A673 (cell line): Measurements from ENCODE around the gene CNOT2. TPM values are rescaled to one million over a fixed set of nuclear protein-coding genes. Genes with fewer than 3 reads are reported as not detected.

ENCODE experiments used
- BruUV-seq: library from RNA; stranded (reverse); fragments of 400-500 nt; replicated peaks from 2 replicates; lab custom pipeline; 2021; lab: Mats Ljungman, UMichigan
- CTCF ChIA-PET: fragments of 300-600 bp; sonication (Branson Sonifier 250); formaldehyde crosslinking; loops from one replicate; lab custom pipeline; 2022; ENCODE audit warnings: antibody characterized with exemption; lab: Charles Lee
- POLR2A ChIA-PET: fragments of 300-600 bp; sonication (Branson Sonifier 250); formaldehyde crosslinking; loops from one replicate; lab custom pipeline; 2022; ENCODE audit warnings: antibody characterized with exemption; ENCODE audit not compliant: low non-redundant PET; lab: Charles Lee
- DNase-seq: peaks from one replicate; pipeline ENCODE4 v3.0.0-alpha.2; 2015; ENCODE audit warnings: low spot score
- H3K27ac ChIP-seq: fragments of 200-600 bp; sonication (generic); 2 replicates; pipeline ENCODE4 v1.5.1; 2016; ENCODE audit warnings: mixed run types, low read depth, mild to moderate bottlenecking, mixed read lengths, antibody characterized with exemption, low read length; ENCODE audit not compliant: poor library complexity, severe bottlenecking
- H3K27me3 ChIP-seq: fragments of 200-600 bp; sonication (generic); replicated peaks from 2 replicates; pipeline ENCODE4 v1.6.1; 2017; ENCODE audit warnings: mixed run types, low read depth, mild to moderate bottlenecking, mixed read lengths, antibody characterized with exemption, low read length; ENCODE audit not compliant: insufficient read depth, poor library complexity
- H3K36me3 ChIP-seq: fragments of 200-600 bp; sonication (generic); 2 replicates; pipeline ENCODE4 v1.6.1; 2016; ENCODE audit warnings: mixed run types, mild to moderate bottlenecking, mixed read lengths, antibody characterized with exemption, low read length; ENCODE audit not compliant: insufficient read depth, poor library complexity, severe bottlenecking
- H3K4me1 ChIP-seq: fragments of 200-600 bp; sonication (generic); 2 replicates; pipeline ENCODE4 v1.6.1; 2017; ENCODE audit warnings: mixed run types, mild to moderate bottlenecking, mixed read lengths, antibody characterized with exemption, low read length; ENCODE audit not compliant: insufficient read depth, poor library complexity, severe bottlenecking
- H3K4me3 ChIP-seq: fragments of 200-600 bp; sonication (generic); 2 replicates; pipeline ENCODE4 v1.5.1; 2016; ENCODE audit warnings: low read depth, mixed run types, mild to moderate bottlenecking, mixed read lengths, low read length; ENCODE audit not compliant: poor library complexity, severe bottlenecking
- H3K9me3 ChIP-seq: fragments of 200-600 bp; sonication (generic); 2 replicates; pipeline ENCODE4 v1.6.1; 2016; ENCODE audit warnings: mixed run types, low read depth, mild to moderate bottlenecking, mixed read lengths, antibody characterized with exemption, low read length; ENCODE audit not compliant: poor library complexity, severe bottlenecking
- EZH2 ChIP-seq: fragments of 200-600 bp; sonication (generic); IDR thresholded peaks from 2 replicates; pipeline ENCODE4 v1.6.1; 2017; ENCODE audit warnings: borderline replicate concordance, low read depth, mild to moderate bottlenecking, mixed read lengths, antibody characterized with exemption, low read length; ENCODE audit not compliant: poor library complexity, severe bottlenecking
- intact Hi-C: fragments of 100-400 bp; cut with micrococcal nuclease; formaldehyde crosslinking; loops from one replicate; pipeline ENCODE4 v1.10.0; 2022; ENCODE audit not compliant: unreplicated experiment
- total RNA-seq: library from RNA; stranded (reverse); gene quantifications from 2 replicates; pipeline ENCODE4 v1.2.3, GENCODE V29; 2021
- TF ChIP-seq, protein P1 (sequence below): fragments of 300-800, 200-600 bp; sonication (generic); conservative IDR thresholded peaks from 2 replicates; pipeline ENCODE4 v1.5.1; 2017; ENCODE audit warnings: low read depth, mild to moderate bottlenecking, antibody characterized with exemption, low read length, moderate library complexity, mixed read lengths

Gene CNOT2
- total RNA-seq, 1 experiment from 2014 or later = 89.0 TPM

DNA sequence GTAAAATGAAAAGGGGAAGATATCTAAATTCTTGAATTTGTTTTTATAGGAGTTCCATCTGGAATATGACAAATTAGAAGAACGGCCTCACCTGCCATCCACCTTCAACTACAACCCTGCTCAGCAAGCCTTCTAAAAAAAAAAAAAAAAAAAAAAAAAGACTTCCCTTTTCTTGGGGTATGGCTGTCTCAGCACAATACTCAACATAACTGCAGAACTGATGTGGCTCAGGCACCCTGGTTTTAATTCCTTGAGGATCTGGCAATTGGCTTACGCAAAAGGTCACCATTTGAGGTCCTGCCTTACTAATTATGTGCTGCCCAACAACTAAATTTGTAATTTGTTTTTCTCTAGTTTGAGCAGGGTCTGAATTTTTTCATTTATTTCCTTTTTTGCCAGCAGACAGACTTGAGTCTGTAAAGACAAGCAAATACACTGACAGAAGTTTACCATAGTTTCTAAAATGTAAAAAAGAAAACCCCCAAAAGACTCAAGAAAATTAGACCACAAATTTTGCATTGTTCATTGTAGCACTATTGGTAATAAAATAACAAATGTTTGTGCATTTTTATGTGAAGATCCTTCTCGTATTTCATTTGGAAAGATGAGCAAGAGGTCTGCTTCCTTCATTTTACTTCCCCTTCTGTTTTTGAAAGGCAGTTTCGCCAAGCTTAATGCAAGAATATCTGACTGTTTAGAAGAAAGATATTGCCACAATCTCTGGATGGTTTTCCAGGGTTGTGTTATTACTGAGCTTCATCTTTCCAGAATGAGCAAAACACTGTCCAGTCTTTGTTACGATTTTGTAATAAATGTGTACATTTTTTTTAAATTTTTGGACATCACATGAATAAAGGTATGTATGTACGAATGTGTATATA, 110.8 kb downstream of the CNOT2 start:
- Histone ChIP-seq H3K27ac (no peak overlapping the region), H3K36me3 (peaks cover 15% of the 10 kb centered on the region), H3K4me1 (peaks cover 2% of the 10 kb centered on the region), H3K9me3 (no peaks in the 10 kb centered on the region), H3K27me3 (no peaks in the 10 kb centered on the region), H3K4me3 (no peak overlapping the region)
- BruUV-seq = TSS peak; percentile 17
- POLR2A ChIA-PET = interaction anchor here (0.7 kb wide), 1 partner anchor 260 kb away, joined by 3 read pairs; no protein-coding TSS in a partner anchor
- DNase-seq = no peak
- TF ChIP-seq, protein P1, sequence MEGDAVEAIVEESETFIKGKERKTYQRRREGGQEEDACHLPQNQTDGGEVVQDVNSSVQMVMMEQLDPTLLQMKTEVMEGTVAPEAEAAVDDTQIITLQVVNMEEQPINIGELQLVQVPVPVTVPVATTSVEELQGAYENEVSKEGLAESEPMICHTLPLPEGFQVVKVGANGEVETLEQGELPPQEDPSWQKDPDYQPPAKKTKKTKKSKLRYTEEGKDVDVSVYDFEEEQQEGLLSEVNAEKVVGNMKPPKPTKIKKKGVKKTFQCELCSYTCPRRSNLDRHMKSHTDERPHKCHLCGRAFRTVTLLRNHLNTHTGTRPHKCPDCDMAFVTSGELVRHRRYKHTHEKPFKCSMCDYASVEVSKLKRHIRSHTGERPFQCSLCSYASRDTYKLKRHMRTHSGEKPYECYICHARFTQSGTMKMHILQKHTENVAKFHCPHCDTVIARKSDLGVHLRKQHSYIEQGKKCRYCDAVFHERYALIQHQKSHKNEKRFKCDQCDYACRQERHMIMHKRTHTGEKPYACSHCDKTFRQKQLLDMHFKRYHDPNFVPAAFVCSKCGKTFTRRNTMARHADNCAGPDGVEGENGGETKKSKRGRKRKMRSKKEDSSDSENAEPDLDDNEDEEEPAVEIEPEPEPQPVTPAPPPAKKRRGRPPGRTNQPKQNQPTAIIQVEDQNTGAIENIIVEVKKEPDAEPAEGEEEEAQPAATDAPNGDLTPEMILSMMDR = no peak
- no peak for TF ChIP-seq EZH2
- CTCF ChIA-PET = no interaction called here
- intact Hi-C loops = no loop called here

DNA sequence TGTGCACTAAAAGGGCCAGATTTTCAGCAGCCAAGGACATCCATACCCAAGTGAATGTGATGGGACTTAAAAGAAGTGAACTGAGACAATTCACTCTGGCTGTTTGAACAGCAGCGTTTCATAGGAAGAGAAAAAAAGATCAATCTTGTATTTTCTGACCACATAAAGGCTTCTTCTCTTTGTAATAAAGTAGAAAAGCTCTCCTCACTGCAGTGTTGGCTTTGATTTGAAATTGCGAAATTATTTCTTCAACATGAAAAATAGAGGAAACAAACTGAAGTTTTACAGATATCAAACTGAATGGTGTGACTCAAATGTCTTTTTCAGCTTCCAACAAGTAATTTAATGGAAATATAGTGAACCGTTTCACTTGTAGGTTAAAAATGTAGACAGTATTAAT, 111.6 kb downstream of the CNOT2 start:
- BruUV-seq = no TSS peak
- H3K27me3 ChIP-seq = no peaks in the 10 kb centered on the region
- H3K9me3 ChIP-seq = no peaks in the 10 kb centered on the region
- H3K4me3 ChIP-seq = no peak overlapping the region
- no peak for DNase-seq
- ChIA-PET POLR2A (interaction anchor here (0.7 kb wide), 1 partner anchor 261 kb away, joined by 3 read pairs; no protein-coding TSS in a partner anchor), CTCF (no interaction called here)
- no peak for TF ChIP-seq EZH2
- TF ChIP-seq, protein P1 = no peak
- intact Hi-C loops = no loop called here
- peaks cover 9% of the 10 kb centered on the region for H3K4me1 ChIP-seq
- no peak overlapping the region for H3K27ac ChIP-seq
- H3K36me3 ChIP-seq = peaks cover 15% of the 10 kb centered on the region

DNA sequence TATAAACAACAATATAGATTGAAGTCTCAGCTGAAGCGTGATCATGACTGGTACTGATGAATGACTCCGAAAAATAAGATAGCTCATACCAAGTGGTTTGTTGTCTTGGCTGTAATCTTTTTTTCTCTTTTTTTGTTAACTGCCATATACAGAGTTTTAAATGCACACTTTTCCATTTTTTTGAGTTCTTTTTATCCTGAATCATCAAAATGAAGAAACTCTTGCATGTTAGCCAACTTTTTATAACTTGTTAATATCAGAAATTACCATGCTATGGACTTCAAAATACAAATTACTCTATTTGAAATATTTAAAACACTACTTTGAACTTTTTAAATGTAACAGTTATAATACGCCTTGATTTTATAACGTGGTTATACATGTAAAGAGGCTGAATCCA, 112.7 kb downstream of the CNOT2 start:
- intact Hi-C loops = no loop called here
- H3K9me3 ChIP-seq = no peaks in the 10 kb centered on the region
- BruUV-seq = no TSS peak
- no peak for TF ChIP-seq EZH2
- no peak overlapping the region for H3K27ac ChIP-seq
- ChIA-PET CTCF (no interaction called here), POLR2A (no interaction called here)
- H3K36me3 ChIP-seq = peaks cover 15% of the 10 kb centered on the region
- peaks cover 12% of the 10 kb centered on the region for H3K4me1 ChIP-seq
- no peaks in the 10 kb centered on the region for H3K27me3 ChIP-seq
- DNase-seq = no peak
- no peak overlapping the region for H3K4me3 ChIP-seq
